Panc1 (cell line): ENCODE results near the gene RABEPK.
"Not testable (repeated sequence)": the region's sequence is repeated elsewhere in the genome, so short reads cannot be mapped to it uniquely, and the experiment has no call there.

Experiments
- CTCF ChIP-seq: fragments of 450-650 bp; IDR thresholded peaks from 2 replicates; pipeline ENCODE4 v1.5.1; 2017; ENCODE audit warnings: mild to moderate bottlenecking
- POLR2AphosphoS5 ChIP-seq: IDR thresholded peaks from 2 replicates; pipeline ENCODE4 v1.6.1; 2012; ENCODE audit warnings: mild to moderate bottlenecking, low read depth, low read length, moderate library complexity
- REST ChIP-seq, 2 experiments: IDR thresholded peaks; 2 replicates each; pipeline ENCODE4 v1.6.1; 2011 to 2012; ENCODE audit warnings: low read depth in 2 of 2, control low read depth in 1 of 2, low read length in 1 of 2, mild to moderate bottlenecking in 1 of 2, moderate library complexity in 1 of 2; ENCODE audit not compliant: insufficient read depth in 1 of 2
- SIN3A ChIP-seq: IDR thresholded peaks from 2 replicates; pipeline ENCODE4 v1.6.1; 2012; ENCODE audit warnings: low read depth, mild to moderate bottlenecking, low read length, moderate library complexity, borderline replicate concordance; ENCODE audit not compliant: insufficient read depth

- TF ChIP-seq CTCF; REST (IDR thresholded peaks at IDR 0.05; ENCODE audit: insufficient read depth in 1 of 2, low read depth in 2 of 2, low read length in 1 of 2); POLR2AphosphoS5; SIN3A: not testable (repeated sequence)
Observed at GRCh38 chr9:125162891-125163290, 37.5 kb upstream of the RABEPK start.
